GM18526 (cell line): ENCODE data around the gene METRNL.

Experiments
- POLR2A ChIP-seq: IDR thresholded peaks from 3 replicates; pipeline ENCODE4 v1.6.1; 2011; ENCODE audit not compliant: insufficient read length; ENCODE audit errors: extremely low read depth

METRNL gene

DNA sequence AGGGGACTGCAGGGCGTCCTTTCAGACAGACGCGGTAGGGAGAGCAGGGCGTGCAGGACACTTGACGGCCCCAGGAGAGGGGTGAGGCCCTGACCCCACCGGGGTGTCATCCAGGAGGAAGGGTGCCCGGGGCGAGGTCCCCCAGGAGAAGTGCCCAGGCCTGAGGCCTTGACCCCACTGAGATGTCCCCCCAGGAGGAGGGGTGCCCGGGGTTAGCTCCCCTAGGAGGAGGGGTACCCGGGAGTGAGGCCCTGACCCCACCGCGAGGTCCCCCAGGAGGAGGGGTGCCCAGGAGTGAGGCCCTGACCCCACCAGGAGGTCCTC, 27.2 kb upstream of the METRNL start:
- no peak for TF ChIP-seq POLR2A

DNA sequence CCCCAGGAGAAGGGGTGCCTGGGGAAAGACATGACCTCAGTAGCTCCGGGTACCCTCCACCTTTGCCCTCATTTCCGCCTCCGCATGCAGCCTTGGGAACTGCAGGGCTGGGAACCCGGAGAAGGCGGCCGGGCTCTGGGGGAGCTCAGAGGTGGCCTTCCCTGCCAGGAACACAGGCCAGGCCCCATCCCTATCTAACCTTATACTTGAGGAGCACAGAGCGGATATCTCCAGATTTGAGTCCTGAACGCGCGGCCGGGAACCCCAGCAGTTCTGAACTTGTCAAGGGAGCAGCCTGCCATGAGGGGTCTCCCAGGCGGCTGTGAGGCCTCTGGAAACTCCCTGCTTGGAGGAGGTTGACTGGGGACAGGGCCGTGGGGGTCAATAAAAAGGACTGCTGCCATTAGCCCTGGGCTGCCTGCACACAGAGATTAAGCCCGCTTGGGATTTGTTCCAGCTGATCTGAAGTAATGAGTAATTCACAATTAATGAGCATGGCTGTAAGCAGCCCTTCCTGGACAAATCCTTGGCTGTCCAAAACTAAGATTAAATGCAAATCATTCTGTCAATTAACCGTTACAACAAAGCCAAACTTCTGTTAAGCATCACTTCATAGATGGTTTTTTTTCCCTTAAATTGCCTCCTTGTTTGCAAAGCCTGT, 26.3 kb upstream of the METRNL start:
- no peak for TF ChIP-seq POLR2A

GRCh38 chr17:83053739-83054451, 25.5 kb upstream of the METRNL start:
- TF ChIP-seq POLR2A = no peak

DNA sequence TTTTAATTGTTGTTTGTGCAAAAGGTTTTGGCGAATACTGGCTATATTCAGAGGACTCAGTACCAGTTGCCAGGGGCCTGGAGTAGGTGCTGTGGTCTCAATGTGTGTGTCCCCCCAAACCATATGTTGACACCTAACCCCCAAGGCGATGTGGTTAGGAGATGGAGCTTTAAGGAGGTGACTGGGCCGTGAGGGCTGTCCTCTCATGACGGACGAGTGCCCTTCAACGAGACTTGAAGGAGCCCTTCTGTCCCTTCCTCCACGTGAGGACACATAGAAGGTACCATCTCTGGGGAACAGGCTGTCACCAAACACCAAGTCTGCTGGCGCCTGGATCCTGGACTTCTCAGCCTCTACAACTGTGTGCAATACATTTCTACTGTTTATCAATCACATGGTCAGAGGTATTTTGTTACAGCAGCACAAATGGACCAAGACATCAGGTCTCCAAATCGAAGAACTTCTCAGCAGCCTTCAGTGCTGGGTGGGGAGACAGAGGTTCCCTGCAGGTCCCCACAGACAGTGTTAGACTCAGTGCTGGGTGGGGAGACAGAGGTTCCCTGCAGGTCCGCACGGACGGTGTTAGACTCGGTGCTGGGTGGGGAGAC, 24.8 kb upstream of the METRNL start:
- no peak for TF ChIP-seq POLR2A

DNA sequence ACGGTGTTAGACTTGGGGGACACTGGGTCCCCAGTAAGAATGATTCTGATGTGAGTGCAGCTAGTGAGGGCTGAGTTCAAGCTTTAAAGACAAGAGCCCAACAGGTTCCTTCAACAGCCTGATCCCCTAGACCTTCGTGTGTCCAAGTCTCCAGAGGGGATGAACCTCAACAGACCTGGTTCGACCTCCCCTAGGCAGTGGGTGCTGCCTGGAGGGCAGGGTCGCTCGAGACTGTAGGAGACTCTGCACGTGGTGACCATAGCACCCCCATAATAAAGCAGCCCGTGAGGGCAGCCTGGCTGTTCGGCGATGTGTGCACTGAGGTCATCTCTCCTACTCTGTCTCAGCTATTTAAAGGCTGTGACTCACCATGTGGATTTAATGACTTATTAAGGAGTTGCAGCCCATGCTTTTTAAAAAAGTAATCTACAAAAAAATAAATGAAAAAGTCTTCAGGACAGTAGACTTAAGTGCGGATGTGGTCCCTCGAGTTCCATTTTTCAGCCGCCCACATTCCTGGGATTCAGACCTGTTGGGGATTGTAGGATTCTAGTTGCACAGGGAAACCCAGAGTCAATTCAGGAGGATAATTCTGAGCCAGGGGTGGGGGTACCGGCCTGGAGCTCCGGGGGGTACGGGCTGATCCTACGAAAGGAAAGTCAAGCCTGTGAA, 23.4 kb upstream of the METRNL start:
- no peak for TF ChIP-seq POLR2A

- TF ChIP-seq POLR2A = no peak
These were observed 22.6 kb upstream of the METRNL start for GRCh38 chr17:83056583-83057396.

DNA sequence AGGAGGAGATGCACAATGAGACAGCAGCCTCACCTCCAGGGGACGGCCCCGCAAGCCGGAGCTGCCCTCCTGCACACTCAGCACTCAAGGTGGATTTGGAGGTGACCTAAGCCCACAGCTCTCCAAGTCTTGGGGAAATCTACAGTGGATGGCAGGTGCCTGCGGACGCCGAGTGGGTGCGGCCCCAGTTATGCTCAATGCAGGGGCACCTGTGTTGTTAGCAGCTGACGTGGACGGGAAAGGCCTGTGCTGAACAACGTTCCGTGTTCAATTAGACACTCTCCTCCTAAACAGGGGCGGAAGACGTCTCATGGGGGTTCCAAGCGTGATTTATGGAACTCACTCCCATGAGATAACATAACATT, 22.0 kb upstream of the METRNL start:
- TF ChIP-seq POLR2A = no peak

DNA sequence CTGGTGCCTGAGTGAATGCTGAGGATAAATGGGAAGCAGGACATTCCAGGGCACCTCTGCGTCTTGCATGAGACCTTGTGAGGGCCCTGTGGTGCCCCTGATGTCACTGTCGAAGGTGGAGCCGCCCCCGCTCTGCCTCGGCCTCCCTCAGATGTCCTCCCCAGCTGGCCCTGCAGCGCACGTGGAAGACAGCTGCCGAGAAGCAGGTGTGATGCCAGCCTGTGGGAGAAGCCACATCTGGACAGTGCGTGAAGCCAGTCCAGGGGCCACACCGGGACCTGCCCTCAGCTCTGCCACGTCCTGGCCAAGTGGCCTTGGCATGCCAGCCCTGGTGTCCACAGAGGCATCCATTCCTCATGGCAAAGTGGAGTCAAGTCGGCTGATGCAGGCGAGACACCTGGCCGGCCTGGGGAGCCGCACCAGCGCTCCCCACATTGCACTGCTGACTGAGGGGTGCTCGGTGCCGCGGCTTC, 21.6 kb upstream of the METRNL start:
- no peak for TF ChIP-seq POLR2A

GRCh38 chr17:83058266-83058798, 21.1 kb upstream of the METRNL start:
- TF ChIP-seq POLR2A = no peak

- TF ChIP-seq POLR2A = no peak
These were observed 17.8 kb upstream of the METRNL start for GRCh38 chr17:83061586-83061985.

DNA sequence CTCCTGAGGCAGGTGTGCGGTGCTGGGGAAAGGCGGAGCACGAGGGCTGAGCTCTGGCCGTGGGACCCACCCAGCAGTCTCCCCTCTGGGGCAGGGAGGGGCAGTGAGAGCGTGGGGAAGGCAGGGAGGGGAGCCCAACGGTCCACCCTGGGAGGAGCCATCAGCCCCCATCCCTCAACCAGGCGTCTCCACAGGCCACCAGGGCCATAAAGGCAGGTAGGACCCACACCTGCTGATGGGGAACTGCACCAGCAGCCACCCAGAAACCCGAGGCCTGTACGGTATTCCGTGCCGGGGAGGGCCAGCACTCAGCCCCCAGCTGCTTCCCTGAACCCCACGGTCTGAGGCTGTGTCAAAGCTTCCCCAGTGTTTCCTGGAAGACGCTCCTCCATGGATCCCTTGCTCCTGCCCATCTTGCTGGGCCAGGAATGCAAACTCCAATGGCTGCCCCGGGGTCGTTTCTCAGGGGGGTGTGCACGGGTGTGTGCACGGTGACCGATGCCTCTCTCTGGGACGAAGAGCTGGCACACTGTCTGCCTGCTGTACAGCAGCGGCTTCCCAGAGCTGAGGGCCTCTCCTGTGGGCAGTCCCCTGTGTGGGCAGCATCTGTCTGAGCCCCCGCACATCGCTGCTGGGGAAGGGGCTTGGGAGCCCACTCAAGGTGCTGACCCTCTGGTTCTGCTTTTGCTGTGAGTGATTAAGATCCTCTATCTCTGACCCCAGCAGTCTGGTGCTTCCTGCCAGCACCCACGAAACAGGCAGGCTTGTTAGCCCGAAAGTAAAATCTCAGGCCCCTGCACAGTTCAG, 17.2 kb upstream of the METRNL start:
- no peak for TF ChIP-seq POLR2A

DNA sequence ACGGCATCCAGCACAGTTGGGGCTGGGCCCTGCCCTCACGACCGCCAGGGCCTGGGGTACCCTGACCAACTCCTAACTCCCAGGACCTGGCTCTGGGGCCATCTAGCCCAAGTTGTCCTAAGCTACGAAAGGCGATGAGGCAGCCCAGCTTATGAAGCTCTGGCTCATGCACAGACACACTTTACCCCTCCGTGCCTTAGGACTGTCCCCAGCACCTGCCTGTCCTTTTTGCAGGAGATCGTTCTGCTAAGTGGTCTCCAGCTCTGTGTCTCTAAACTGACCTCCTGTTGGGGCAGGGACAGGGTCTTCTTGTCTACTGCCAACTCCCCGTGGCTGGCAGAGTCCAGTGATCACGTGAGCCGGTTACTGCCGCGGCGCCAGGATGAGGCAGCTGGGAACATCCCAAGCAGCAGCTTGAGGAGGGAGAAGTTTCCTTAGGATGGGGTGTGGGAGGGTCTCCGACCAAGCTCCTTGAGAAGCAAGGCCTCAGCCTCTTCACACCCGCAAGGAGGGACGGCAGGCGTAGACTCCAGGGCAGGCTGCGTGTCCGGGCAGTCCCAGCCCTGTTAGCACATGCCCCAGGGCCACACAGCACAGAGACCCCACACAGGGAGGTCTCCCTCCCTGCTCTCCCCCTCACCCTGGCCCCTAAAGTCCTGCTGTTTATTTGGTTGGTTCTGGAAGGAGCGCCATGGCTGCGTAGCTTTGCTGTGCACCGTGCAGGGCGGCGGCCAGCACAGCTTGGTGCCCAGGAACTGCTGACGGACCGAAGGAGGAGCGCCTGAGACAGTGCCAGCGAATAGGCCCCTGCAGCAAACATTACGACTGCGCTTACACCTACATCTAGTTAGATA, 16.4 kb upstream of the METRNL start:
- no peak for TF ChIP-seq POLR2A

GRCh38 chr17:83064021-83064731, 15.2 kb upstream of the METRNL start:
- TF ChIP-seq POLR2A = no peak
